Tibial artery (tissue), 4 donors: ENCODE measurements around the gene SPDYE4.

Experiments used
- DNase-seq, 2 donors: peaks; one replicate each; pipeline ENCODE4 v3.0.0-alpha.2; 2019
- H3K27ac ChIP-seq, 2 donors: fragments of 200-600 bp; sonication (generic) in 1 of 2; 1 replicate in 1 of 2; 2 replicates in 1 of 2; pipeline ENCODE4 v1.5.1; 2018 to 2019; ENCODE audit warnings: mild to moderate bottlenecking in 1 of 2
- H3K27me3 ChIP-seq, 2 donors: fragments of 200-600 bp; sonication (generic) in 1 of 2; one replicate each; pipeline versions ENCODE4 v1.5.1 to v1.6.0; 2016 to 2019
- H3K36me3 ChIP-seq, 3 donors: fragments of 200-600 bp; sonication (generic) in 2 of 3; one replicate each; pipeline ENCODE4 v1.5.1; 2016 to 2019; ENCODE audit warnings: mild to moderate bottlenecking in 2 of 3
- H3K4me1 ChIP-seq, 4 donors: fragments of 200-600 bp; sonication (generic) in 2 of 4; 1 replicate in 3 of 4; 2 replicates in 1 of 4; pipeline ENCODE4 v1.5.1; 2016 to 2019
- H3K4me3 ChIP-seq, 2 donors: fragments of 200-600 bp; sonication (generic) in 1 of 2; 1 replicate in 1 of 2; 2 replicates in 1 of 2; pipeline ENCODE4 v1.5.1; 2018 to 2019; ENCODE audit warnings: mild to moderate bottlenecking in 2 of 2
- H3K9me3 ChIP-seq, 3 donors: fragments of 200-600 bp; sonication (generic) in 1 of 3; one replicate each; pipeline ENCODE4 v1.5.1; 2016 to 2019
- CTCF ChIP-seq, 2 experiments: fragments of 200-600 bp in 1 of 2; fragments of 450-650 bp in 1 of 2; IDR thresholded peaks; one replicate each; pipeline ENCODE4 v1.5.1; 2017 to 2019; ENCODE audit warnings: antibody characterized with exemption in 2 of 2, mild to moderate bottlenecking in 1 of 2, moderate library complexity in 1 of 2
- intact Hi-C: fragments of 100-400 bp; cut with DNase I; formaldehyde crosslinking; loops from one replicate; pipeline ENCODE4 v1.15.0; 2023; ENCODE audit warnings: low total_unique reads

The SPDYE4 gene

DNA sequence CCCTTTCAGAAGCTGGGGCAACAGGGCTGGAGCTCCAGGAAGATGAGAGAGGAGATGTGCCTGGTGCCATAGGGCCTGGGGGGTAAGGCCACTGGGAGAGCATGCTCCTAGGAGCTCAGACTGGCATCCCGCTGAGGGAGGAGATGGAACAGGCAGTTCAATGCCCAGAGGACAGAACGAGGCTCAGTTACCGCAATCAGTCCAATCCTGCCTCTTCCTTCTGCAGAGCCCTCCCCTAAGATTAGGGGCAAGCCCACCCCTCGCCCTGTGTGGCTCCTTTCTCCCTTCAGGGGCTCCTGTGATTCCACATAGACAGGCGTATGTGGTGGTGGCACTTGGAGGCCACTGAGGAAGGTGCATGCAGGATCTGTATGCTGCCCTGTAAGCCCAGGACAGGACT, 16.1 kb downstream of the SPDYE4 start:
- DNase-seq: peak in 1 of 2 donors; percentile 53
- Histone ChIP-seq H3K4me1 (peaks cover 0 to 28% (median 10%) of the 10 kb centered on the region in 4 donors), H3K9me3 (no peaks in the 10 kb centered on the region), H3K27me3 (no peaks in the 10 kb centered on the region), H3K36me3 (no peaks in the 10 kb centered on the region), H3K4me3 (no peak overlapping the region), H3K27ac (no peak overlapping the region)
- intact Hi-C loops: loop anchor here (5.0 to 10.0 kb wide), 2 partner anchors 115 to 327 kb away; no protein-coding TSS in a partner anchor
- no peak for TF ChIP-seq CTCF (IDR thresholded peaks at IDR 0.05)

DNA sequence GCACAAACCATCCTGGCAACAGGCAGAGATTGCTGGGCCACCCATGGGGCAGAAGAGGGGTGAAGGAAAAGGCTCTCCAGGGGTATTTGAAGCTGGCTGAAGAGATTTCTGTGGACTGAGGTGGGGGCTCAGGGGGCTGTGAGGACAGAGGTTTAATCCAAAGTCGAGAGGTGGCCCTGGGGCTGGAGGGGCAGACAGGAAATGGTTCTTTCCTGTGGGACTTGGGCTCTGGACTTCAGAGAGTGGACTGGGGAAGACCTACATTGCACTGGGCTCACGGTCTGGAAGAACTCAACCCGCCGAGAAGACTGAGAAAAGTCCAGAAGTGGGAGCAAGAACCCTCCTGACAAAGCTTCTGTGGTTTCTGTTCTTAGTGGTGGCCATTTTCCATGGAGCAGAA, 16.6 kb downstream of the SPDYE4 start:
- intact Hi-C loops: loop anchor here (5.0 to 10.0 kb wide), 2 partner anchors 114 to 327 kb away; no protein-coding TSS in a partner anchor
- H3K27me3 ChIP-seq: no peaks in the 10 kb centered on the region
- DNase-seq: peak in 1 of 2 donors; percentile 43

DNA sequence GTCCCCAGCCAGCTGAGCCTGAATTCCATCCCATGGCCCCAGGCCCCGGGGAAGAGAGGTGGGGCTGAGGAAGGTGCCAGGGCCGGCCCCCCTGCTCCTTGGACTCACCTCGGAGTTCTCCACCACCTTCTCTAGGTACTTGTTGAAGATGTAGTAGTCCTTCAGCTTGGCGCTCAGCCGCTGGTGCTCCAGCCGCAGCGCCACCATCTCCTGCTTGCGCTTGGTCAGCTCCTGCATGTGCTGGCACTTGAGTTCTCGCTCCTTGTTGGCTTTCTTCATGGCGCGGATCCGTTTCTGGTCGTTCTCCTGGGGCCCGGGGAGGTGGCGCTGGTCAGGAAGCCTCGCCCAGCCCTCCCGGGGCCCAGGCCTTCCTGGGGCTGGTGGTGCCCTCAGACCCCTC, 17.0 kb downstream of the SPDYE4 start:
- DNase-seq: peak in 1 of 2 donors; percentile 62
- no peak for TF ChIP-seq CTCF (IDR thresholded peaks at IDR 0.05)

More for the DNA sequence above, 16.6 kb downstream of the SPDYE4 start:
- no peak overlapping the region for H3K27ac ChIP-seq
- TF ChIP-seq CTCF (IDR thresholded peaks at IDR 0.05): no peak
- H3K4me3 ChIP-seq: no peak overlapping the region
- no peaks in the 10 kb centered on the region for H3K36me3 ChIP-seq
- peaks cover 0 to 23% (median 10%) of the 10 kb centered on the region in 4 donors for H3K4me1 ChIP-seq
- no peaks in the 10 kb centered on the region for H3K9me3 ChIP-seq

GRCh38 chr17:8740486-8740885, 17.9 kb downstream of the SPDYE4 start:
- Histone ChIP-seq H3K4me3 (no peak overlapping the region), H3K4me1 (peaks cover 0 to 15% (median 3%) of the 10 kb centered on the region in 4 donors), H3K9me3 (no peaks in the 10 kb centered on the region), H3K27ac (no peak overlapping the region), H3K36me3 (no peaks in the 10 kb centered on the region), H3K27me3 (no peaks in the 10 kb centered on the region)
- intact Hi-C loops: loop anchor here (5.0 to 10.0 kb wide), 2 partner anchors 113 to 326 kb away; no protein-coding TSS in a partner anchor
- DNase-seq: peak in 1 of 2 donors; percentile 43
- no peak for TF ChIP-seq CTCF (IDR thresholded peaks at IDR 0.05)

More for the DNA sequence above, 17.0 kb downstream of the SPDYE4 start:
- no peak overlapping the region for H3K27ac ChIP-seq
- intact Hi-C loops: loop anchor here (5.0 to 10.0 kb wide), 2 partner anchors 114 to 327 kb away; no protein-coding TSS in a partner anchor
- H3K4me1 ChIP-seq: peaks cover 0 to 19% (median 8%) of the 10 kb centered on the region in 4 donors
- H3K27me3 ChIP-seq: no peaks in the 10 kb centered on the region
- no peaks in the 10 kb centered on the region for H3K9me3 ChIP-seq
- H3K4me3 ChIP-seq: no peak overlapping the region
- H3K36me3 ChIP-seq: no peaks in the 10 kb centered on the region

DNA sequence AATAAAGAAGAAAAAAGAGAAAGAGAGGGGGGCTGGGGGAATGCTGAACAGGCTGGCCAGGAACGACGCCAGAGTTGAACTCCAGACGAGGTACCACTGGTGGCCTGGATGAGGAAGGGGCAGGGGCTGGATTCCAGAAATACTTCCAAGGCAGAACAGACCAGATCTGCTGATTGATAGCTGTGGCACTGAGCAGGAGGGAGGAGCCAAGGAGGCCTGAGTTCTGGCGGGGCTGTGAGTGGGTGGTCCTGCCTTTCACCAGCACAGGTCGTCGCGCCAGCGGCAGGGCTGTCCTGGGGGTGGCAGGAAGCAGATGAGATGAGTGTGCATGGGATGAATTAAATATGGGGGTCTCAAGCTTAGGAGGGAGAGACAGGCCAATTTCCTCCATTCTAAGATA, 19.2 kb downstream of the SPDYE4 start:
- Histone ChIP-seq H3K27me3 (no peaks in the 10 kb centered on the region), H3K4me3 (no peak overlapping the region), H3K9me3 (no peaks in the 10 kb centered on the region), H3K27ac (no peak overlapping the region), H3K4me1 (peaks cover 0 to 1% (median 0%) of the 10 kb centered on the region in 4 donors), H3K36me3 (no peaks in the 10 kb centered on the region)
- DNase-seq: peak in 1 of 2 donors; percentile 38
- TF ChIP-seq CTCF (IDR thresholded peaks at IDR 0.05): no peak
- intact Hi-C loops: no loop called here
